HL-60/S4 treated with retinoic acid at 250 ng/mL for 4 days and 3 days (cell line): ENCODE results near the gene LRRN3.
"Not testable (repeated sequence)": the region's sequence is repeated elsewhere in the genome, so short reads cannot be mapped to it uniquely, and the experiment has no call there.

Source experiments
- in situ Hi-C: fragments of 300-500 bp; cut with MboI; formaldehyde crosslinking; loops from 2 replicates; pipeline ENCODE4 v1.7.0; 2022; ENCODE audit warnings: low sequenced_read_pairs

Gene LRRN3

DNA sequence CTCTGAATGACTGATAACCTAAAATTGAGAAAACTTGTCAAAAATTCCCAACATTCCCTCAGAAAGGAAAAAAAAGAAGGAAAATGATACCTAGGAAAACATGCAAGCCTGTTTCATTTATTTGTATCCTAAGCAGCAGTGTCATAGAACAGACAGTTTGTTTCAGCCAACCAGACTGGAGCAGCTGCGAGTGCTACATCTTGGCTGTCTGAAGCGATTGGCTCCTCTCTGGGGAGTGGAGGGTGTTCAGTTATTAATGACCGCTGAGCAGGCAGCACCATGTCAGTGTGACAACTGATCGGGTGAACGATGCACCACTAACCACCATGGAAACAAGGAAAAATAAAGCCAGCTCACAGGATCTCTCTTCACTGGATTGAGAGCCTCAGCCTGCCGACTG is at the start of gene LRRN3:
LRRN3 (plus strand) TSS at position 282 of the 400 bp plus-strand sequence. CDS start 31,646 bp downstream, outside the sequence.
- in situ Hi-C loops = no loop called here

DNA sequence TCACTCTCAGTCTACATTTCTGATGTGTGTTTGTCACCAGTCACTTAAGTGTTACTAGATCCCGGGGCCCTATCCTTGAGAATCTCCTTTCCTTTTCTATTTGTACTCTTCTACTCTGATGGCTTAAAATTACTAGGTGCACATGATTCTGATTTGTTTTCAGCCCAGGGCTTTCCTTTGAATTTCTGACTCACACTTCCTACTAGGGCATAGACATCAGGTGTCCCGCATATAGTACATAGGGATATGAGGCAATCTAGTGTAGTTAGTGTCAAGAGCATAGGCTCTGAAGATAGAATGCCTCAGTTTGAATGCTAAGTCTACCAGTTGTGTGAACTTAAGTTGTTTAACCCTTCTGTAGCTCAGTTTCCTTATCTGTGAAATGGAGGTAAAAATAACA is 49.4 kb upstream of the LRRN3 start:
- in situ Hi-C loops = no loop called here

DNA sequence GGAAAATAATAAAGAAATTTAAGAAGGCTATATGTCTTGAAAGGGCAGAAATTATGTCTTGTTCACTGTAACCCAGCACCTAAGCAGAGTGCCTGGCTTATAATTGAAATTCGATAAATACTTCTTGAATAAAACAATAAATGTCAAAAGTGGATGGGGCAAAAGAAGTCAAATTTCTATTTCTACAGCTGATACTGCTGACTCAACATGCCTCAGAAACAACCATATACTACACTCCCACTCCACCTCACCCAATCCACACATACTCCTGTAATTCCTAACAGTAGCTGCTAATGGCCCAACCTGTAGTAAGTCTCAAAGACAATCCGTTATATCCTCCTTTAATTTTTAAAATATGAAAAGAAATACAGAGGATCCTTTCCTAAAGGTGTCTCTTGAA is 48.1 kb upstream of the LRRN3 start:
- in situ Hi-C loops = no loop called here

DNA sequence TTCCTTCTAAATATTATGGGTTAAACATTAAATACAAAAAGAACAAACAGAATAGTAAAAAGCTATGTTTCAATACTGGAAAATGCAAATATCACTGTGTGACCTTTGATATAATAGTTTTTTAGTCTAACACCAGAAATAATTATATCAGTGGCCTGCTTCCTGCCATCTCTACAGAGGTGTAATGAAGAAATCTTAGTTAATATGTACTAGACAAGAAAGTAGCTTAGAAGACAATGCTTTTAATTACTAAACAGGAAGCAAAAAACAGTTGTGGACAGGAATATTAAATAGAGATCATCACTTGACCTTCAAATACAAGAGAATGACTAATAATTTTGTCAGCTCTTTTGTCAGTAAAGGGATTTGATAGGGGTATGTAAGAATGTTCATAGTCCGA is 47.4 kb upstream of the LRRN3 start:
- in situ Hi-C loops = no loop called here

DNA sequence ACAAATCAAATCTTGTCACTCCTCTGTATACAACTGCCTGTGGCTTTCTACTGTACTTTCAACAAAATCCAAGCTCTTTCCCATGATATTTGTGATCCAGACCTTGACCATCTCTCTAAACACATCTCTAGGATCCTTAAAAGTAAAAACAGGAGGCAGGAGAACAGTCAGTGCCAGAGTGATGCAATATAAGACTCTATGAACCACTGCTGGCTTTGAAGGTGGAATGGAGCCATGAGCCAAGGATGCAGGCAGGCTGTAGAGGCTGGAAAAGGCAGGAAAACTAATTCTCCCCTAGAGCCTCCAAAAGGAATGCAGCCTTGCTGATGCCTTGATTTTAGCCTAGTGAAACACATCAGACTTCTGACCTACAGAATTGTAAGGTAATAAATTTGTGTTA is 45.5 kb upstream of the LRRN3 start:
- in situ Hi-C loops = no loop called here

DNA sequence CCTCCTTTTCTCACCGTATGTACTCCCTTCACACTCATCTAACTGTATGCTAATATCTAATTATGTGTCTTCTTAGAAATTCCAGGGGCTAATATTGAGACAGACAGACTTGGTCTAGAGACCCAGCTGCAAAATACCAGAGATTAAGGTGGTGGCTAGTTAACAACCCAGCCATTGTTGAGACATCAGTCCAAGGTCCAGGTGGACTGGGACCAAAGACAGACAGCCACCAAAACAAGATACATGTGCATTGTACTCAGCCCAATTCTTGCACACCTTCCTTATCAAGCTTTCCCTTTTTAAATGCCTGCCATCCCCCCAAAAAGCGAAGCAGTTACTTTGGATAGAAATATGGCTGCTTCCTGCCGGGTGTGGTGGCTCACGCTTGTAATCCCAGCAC is 43.3 kb upstream of the LRRN3 start:
- in situ Hi-C loops = no loop called here

DNA sequence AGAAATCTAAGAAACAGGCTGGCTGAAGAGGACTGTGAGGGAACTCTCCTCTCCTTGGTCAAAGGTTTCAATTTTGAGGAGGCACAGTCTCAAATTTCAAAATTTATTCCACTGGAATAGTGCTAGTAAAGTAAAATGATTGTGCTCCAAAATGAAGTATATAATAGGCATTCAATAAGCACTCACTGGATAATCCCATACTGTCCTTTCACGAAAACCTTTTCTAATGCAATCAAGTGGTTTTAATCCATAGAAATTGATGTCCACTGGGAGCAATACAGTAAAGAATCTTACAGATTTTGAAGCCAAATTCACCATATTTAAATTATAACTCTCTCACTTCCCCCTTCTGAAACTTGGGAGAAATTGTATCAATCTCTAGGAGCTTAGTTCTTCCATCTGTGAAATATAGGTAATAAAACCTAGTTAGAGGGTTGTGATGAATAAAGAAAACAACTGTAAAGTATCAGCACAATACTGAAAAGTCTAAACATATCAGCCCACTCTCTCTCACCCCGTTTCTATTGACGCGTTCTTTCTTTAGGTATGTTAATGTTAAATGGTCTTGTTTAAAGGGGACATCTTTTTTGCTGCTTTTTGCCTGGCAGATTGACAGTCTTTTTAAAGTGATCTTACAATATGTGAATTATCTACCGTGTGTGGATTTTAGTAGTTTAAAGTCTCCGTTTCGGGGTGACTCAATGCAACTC is 40.8 kb upstream of the LRRN3 start:
- in situ Hi-C loops = no loop called here

DNA sequence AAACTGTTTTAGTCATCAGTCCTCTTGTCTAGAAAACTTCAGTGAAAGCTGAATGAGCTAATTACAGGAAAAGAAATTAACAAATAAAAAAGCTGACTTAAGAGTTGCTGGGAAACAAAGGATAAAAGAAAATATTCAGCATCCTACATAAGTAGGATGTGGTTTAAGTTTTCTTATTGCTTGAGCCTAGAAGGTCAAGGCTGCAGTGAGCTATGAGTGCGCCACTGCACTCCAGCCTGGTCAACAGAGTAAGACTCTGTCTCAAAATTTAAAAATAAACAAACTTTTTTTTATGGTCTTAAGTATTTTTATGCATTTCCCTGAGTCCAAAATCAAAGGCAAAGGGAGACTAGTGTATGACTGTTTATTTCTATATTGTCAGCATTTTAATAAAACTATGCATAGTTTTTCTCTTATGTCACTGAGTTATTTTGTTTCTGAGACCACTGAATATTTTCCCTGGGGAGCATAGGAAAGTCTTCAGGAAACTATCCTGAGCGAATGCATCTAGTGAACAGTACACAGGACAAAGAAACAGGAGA is 40.0 kb upstream of the LRRN3 start:
- in situ Hi-C loops = no loop called here

DNA sequence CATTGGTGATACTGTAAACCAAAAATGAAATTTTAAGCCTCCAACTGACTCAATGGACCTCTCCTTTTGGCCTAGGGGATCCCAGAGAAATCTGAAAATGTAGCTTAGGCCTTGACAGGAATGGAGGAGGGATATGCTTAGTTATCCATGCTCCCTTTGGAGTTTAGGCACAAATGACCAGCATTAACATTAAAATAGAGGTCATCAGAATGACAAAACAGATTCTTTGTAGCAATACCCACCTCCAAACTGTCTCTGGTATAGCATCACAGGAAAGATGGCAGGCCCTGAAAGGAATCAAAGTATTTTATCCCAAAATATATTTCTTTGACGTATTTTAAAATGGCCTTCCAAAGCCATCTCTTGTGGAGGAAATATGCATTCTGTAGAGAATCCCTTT is 39.1 kb upstream of the LRRN3 start:
- in situ Hi-C loops = no loop called here

DNA sequence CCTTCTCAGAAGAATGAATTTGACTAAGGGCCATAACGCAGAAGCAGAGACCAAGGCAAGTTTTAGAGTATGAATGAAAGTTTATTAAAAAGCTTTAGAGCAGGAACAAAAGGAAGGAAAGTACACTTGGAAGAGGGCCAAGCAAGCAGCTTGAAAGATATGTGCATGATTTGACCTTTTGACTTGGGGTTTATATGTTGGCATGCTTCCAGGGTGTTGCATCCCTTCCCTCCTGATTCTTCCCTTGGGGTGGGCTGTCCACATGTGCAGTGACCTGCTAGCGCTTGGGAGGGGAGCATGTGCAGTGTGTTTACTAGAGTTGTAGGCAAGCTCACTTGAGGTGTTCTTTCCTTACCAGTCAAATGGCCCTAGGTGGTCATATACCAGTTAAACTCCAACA is 37.9 kb upstream of the LRRN3 start:
- in situ Hi-C loops = no loop called here

DNA sequence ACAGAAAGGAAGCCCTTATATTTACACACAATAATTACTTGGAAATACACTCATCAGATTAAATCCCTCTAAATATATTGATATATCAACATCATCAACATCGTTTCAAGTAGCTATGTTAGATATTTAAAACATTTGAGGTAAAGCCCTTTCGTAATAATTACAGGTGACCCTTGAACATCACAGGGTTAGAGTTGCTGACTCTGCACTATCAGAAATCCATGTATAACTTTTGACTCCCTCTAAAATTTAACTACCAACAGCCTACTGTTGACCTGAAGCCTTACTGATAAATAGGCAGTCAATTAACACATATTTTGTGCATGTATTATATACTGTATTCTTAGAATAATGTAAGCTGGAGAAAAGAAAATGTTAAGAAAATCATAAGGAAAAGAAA is 34.6 kb upstream of the LRRN3 start:
- in situ Hi-C loops = no loop called here

DNA sequence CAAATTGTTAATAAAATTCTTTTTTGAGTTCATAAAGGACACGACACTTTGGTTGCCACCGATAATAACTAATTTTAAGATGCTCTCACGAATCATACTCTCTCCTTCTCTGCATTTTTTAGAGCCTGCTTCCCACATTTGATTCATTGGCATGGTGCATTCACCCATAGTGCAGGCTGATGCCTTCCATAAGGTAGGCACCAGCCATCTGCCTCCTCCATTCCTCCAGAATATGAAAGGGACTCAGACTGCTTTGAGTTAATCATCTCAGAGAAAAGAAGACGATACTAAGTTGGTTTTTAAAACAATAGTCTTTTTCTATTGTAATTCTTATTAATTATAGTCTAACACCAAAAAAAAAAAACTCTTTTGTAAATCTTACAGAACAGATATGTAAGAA is 33.9 kb upstream of the LRRN3 start:
- in situ Hi-C loops = no loop called here

DNA sequence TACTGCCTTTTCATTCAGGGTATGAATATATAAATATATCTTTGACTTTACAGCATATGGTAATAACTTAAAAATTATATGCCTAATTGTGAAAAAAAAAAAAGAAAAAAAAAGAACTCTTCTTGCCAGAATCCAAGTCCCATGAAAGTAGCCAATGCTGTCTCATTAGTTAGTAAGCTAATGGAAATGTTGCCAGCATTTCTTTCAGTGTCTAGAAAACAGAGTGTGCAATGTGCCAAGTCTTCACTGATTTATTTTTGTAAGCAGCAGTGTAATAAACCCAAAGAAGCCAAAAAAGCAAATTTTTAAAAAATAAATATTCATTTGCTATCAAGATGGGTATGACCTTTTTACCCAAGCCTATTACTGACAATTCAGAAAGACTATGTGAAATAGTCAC is 31.1 kb upstream of the LRRN3 start:
- in situ Hi-C loops = no loop called here

DNA sequence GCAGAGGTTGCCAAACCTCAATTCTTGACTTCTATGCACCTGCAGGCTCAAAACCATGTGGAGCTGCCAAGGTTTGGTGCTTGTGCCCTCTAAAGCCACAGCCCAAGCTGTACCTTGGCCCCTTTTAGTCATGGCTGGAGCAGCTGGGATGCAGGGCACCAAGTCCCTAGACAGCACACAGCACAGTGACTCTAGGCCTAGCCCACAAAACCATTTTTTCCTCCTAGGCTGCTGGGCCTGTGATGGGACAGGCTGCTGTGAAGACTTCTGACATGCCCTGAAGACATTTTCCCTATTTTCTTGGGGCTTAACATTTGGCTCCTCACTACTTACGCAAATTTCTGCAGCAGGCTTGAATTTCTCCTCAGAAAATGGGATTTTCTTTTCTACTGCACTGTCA is 27.8 kb upstream of the LRRN3 start:
- in situ Hi-C loops = no loop called here

DNA sequence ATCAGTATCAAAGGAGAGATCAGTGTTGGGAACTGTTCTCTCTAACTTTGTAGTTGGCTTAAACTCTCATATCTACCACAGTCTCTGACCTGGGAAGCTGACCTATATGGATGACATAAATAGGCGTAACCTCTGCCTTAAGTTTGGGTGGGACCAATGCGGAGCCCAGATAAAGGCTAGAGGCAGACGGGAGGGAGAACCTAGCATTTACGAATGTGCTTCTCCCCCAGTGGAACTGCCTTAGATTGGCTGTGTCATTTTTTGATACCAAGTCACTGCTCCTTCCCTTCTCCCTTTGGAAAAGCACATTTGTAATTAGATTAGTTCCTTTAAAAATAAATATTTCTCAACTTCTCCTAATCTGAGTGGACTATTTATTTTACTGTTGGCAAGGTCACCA is 23.7 kb upstream of the LRRN3 start:
- in situ Hi-C loops = no loop called here

DNA sequence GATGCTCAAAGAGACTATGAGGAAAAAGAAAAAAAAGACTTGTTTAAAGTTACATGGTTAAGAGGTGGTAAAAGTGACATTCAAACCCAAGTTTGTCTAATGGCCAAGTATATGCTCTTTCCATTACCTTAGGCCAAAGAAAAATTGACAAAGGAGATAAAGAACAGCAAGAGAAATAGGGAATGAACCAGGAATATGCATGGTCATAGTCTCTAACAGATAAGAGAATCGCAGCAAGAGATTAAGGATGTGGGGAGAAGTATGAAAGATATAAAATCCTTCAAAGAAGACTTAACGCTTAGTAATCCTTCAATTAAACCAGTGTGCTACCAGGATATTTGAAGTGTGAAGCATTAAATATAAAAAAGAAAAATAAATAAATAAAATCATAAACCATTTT is 23.2 kb upstream of the LRRN3 start:
- in situ Hi-C loops = no loop called here

DNA sequence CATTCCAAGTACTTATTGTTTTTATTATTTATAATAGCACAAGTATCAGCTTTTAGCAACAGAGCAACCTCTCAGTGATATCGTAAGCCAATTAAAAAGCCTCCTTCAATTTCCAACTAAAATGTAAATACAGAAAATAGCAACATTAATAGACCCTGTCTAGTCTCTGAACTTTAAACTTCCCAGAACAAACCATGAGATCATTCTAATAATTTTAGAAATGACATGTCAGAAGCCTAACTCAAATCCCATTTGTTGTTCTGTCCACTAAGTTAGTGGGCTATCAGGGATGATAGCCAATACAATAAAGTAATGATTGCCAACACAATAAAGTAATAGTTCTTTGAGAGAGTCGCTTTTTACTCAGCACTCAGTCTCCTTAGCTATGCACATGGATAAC is 22.3 kb upstream of the LRRN3 start:
- in situ Hi-C loops = no loop called here

DNA sequence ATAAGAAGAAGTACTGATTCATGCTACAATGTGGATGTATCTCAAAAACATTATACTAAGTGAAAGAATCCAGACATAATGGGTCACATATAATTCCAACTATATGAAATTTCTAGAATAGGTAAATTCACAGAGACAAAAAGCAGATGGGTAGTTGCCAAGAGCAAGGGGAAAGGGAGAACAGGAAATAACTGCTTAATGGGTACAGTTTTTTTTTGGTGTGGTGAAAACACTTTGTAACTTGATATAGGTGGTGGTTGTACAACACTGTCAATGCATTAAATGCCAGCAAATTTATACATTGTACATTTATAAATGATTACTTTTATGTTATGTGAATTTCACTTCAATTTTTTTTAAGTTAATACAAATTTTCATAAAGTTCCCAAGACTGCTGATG is 19.4 kb upstream of the LRRN3 start:
- in situ Hi-C loops = no loop called here

DNA sequence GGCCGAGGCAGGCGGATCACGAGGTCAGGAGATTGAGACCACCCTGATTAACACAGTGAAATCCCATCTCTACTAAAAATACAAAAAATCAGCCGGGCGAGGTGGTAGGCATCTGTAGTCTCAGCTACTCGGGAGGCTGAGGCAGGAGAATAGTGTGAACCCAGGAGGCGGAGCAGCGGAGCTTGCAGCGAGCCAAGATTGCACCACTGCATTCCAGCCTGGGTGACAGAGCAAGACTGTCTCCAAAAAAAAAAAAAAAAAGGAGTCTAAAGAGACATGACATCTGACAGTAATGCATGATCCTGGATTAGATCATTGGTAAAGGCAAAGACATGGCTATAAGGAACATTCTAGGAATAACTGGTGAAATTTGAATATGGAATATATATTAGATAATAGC is 18.3 kb upstream of the LRRN3 start:
- in situ Hi-C loops = not testable (repeated sequence)

DNA sequence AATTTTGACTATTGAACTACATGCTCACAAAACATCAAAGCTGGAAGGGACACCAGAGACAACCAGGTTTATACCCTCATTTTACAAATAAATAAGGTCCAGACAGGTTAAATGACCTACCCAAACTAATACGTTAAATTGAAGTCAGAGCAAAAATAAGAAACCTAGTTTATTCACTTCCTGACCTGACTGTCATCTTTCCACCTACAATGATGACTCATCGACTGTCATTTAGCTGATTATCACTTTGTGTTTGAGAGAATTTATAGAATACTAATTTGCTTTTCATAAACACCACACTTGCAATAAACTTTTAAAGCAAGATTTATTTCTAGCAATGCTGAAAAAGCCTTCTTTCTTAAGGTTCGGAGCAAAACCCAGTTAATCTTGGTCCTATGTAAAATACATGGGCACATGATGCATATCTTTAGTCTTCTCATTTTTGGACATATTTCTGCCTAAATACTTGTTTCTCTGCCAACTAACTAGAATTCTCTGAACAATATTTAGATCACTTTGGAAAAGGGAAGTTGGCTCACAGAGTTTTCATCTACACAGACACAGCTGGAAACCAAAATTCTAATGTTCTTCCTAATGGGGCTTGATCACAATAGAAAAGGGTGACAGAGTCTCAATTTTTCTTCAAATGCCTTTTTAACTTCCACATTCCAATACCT is 16.7 kb upstream of the LRRN3 start:
- in situ Hi-C loops = no loop called here

DNA sequence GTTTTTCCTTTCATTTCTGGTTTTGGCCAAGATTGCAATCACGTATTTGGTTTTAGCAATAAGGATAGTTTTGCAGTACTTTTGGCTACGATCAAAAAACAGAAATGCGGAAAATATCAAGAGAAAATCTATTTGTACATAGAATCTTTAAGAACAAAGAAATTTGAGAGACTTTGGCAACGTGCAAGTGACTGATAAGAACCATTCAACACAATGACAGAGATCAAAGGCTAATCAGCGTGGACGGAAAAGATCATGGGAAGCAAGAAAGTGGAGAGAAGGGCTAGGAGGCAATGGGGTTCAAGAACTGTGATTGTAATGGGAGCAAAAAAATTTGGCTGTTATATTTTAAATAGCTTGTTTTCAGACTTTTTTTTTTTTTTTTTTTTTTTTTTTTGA is 16.2 kb upstream of the LRRN3 start:
- in situ Hi-C loops = no loop called here

DNA sequence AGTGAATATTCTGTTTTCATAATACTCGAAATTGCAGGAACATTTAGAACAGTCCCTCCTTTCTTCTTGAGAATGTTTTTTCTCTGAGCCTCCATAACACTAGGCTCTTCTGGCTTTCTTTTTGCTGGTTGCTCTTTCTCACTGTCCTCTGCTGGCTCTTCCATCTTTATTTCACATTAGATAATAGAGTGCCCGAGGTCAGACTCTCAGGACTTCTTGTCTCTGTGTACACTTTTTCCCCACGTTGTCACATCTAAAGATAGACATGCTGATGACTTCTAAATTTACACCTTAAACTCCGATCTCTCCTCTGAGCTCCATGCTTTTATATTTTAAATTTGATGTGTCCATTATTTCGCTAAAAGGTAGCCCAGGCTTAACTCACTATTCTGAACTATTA is 15.4 kb upstream of the LRRN3 start:
- in situ Hi-C loops = no loop called here

DNA sequence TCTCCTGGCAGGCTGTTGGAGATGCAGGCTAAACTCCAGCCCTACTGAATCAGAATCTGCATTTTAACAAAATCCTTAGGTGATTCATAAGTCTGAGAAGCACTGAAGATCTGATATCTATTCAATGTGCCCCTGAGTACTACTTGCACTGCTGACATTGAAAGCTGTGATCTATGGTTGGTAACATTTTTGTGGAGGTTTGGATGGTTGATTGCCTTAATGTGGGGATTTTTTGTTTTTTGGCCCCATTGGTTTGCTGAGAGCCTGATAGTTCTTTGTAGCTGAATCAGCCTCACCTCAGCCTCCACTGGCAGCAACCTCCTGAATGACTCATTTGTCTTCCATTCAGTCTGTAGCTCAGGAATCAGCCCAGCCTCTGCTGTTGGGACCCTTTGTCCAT is 14.7 kb upstream of the LRRN3 start:
- in situ Hi-C loops = no loop called here
